DMS 273 treated with DMSO at 0.1 percent for 48 hours (cell line): Measurements from ENCODE around the gene NEGR1.

Source experiments
- DNase-seq: peaks from one replicate; lab custom pipeline; 2025; lab: John Stamatoyannopoulos, UW

NEGR1 gene

DNA sequence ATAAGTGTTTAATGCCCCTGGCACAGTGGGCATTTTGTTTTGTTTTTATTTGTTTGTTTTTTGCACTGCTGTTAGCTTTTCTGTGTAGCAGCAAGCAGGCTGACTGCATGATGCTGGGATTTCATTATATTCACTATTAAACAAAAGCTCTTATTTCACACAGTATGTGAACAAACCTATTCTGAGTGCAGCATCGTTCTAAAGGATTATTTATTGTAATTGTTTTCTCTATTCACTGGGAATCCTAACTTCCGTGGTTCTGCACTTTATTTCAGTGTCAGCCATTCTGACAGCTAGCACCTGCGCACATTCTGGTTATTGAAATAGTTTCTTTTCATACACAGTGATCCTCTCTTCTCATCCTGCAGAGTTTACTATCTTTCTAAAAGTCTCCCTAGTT is 595.0 kb downstream of the NEGR1 start:
- DNase-seq, result no peak

DNA sequence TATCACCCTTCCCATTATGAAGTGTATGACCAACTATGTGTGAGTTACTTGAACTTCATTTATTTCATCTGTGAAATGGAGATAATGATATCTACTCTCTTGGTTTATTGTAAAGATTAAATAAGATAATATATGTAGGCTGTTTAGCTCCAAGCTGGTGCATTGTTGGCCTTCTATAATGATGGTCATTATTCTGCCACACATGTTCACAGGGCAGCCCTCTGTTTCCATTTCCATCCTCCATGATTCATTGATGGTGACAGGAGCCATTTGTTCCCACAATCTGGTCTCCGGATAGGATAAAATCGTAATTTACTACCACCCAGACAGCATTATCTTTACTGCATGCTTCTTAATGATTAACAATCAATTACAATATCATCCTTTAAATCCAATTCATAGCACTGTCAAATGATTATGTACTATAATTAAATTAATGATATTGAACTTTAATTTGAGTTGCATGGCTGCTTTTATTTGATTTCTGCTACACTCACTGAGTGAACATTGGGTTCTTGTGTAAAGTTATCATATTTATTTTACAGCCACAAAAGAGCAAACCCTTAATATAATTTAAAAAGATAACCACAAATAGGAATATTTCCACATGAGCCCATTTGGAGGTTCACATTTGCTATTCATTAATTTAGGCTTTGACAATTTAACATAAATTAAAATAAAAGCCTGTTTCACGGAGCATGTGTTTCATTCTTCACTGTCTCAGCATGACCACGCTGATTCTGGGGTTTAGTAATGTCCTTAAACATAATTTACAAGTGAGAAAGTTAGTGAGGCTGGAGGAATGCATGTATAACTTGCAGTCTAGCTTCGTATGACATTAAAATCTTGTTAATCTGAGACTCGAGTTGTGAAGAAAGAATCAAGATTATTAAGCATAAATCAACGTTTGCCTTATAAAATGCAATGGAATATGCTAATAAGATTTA is 605.1 kb downstream of the NEGR1 start:
- no peak for DNase-seq

DNA sequence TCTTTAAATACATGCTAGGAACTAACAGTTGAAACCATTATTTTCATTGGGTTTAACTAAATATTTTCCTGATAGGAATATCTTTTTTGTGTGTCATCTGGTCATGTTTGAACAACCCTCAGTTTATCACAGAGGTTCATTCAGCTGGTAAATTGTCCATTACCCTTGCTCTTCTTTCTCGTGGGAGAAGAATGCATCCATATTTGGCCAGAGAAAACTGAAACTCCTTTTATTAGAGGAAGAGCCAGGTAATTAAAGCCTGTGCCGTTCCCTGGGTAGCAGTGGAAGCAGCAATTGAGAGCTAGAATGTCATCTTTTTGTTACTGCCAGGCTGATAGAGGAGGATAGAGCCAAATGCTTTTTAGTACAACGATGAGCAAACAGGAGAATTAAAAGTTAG is 614.3 kb downstream of the NEGR1 start:
- no peak for DNase-seq

DNA sequence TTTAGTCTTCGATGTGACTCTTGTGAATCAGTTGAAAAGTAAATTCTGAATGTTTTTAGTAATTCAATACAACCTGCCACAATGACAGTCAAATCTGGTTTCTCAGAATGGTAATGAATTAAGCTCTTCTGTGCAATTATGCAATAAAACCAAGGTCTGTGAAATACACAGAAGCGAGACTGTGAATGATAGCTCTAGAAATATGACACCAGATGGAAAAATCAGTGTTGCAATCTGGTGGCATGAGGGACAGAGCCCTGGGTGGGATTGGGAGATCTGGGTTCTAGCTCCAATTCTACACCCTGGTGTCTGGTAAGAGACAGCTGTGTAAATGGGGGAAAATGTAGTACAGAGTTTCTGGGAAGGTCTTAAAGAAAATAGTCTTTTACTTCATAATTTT is 615.1 kb downstream of the NEGR1 start:
- peak; percentile 26 for DNase-seq

DNA sequence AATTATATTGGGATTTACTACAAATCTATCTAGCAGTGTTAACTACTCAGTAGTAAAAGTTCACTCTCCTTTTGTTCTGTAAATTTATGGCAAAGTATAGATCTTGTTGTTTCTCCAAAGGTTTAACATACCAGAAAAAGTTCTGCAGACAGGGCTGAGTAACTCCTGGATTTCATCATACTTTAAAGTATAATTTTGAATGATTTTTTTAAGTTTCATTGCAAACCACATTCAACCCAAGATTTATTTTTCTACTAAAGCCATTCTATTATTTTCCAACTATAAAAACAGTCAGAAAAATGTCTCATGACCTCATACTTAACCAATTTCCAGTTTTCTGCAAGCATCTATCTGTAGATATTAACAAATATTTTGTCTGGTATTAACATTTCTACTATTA is 615.7 kb downstream of the NEGR1 start:
- no peak for DNase-seq

DNA sequence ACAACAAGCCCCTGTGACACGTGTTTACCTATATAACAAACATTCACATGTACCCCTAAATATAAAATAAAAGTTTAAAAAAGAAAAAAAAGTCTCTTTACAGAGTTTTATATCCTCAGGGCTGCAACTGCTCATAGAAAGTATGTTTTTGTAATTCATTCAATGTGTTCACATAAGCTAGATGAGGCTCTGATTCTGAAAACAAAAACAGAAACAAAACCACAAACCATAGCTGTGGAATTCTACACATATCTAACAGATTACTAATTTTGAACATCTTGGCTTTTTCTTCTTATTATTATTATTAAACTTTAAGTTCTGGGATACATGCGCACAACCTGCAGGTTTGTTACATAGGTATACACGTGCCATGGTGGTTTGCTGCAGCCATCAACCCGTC is 621.9 kb downstream of the NEGR1 start:
- DNase-seq, result no peak

DNA sequence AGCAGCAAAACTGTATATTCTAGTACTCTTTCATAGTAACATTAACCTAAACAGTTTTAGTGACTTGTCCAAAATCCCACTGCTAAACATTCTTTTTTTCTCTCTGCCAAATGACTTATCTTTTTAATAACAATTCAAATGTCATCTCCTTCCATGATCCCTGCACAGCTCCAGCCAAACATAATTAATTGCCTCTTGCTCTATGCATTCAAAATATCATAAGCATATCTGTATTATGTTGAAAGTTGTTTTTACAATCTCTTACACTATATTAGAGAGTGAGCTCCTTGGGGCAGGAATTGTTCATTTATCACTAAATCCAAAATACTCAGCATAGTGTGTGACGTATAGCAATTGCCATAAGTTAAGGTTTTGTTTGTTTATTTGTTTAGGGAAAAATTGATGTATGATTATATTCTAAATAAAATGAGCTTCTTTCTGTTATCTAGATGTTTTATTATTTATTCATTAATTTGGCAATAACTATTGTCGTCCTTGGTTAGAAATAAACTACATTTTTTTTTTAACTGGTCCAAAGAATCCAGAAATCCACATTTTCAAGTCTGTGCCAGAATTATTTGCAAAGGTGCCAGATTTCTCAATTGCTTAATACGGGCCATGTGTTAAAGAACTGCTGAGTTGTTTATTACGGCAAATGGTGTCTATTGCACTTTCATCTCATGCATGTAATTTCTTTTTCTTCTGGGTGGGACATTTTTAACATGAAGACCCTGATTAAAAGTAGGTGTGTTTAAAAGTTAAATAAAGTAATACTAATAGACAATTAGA is 624.3 kb downstream of the NEGR1 start:
- peak; percentile 22 for DNase-seq

DNA sequence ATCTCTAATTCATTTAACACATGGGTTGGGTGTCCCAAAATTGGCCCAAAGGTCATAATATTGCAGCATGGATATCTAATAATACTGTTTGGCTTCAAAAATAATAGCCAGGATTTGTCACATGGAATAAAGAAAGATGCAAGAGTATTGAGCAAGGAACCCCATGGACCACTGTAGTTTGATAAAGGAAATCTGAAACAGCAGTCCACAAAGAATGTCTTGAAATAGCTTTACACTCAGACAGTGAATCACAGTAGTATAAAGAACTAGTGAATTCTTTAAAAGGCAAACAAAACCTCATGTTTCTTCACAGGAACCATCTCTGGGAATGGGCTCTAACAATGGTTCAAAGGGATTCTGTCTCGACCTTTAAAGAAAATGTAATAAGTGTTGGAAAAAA is 625.4 kb downstream of the NEGR1 start:
- no peak for DNase-seq

DNA sequence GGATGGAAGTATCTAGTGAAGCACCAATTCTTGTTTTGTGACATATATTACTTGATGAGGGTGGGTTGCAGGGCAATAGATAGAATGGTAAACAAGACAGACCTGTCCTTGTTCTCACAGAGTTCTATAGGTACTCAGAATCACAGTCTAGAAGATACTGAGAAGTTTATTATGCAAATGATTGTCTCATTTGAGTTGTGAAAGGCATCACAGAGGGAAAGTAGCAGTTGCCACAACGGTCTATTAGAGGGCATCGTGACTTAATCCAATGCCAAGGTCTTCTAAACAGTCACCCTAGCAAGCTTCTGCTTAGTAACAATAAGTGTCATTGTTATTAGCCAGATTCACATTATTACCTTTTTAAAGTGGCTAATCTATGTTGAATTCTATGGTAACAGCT is 626.7 kb downstream of the NEGR1 start:
- DNase-seq, result no peak

DNA sequence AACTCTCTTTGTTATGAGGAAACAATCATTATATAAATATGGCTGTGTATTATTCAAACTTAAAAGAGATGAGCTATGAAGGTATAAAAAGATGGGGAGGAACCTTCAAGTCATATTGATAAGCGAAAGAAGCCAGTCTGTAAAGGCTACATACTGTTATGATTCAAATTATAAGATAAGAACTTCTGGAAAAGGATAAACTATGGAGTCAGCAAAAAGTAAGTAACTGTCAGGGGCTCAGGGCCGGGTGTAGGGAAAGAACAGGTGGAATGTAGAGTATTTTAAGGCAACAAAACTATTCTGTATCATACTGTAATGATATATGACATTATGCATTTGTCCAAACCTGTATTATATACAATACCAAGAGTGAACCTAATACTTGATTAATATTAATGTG is 628.4 kb downstream of the NEGR1 start:
- no peak for DNase-seq

DNA sequence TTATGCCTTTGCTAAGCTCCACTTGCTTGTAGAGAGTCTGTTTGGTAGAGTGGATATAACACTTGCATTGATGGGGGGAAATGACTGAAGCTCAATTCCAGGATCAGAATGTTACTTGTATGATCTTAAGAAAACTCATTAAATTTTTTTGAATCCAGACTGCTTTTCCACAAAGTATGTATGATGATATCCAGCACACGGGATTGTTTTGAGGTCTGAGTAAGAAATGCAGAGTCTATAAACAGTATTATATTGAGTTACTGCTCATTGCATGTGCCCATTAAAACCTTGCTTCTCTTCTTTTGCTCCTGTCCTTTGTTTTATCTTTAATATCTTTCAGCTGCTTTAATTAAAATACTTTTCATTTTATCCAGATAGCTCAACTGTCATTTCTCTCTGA is 631.1 kb downstream of the NEGR1 start:
- no peak for DNase-seq

DNA sequence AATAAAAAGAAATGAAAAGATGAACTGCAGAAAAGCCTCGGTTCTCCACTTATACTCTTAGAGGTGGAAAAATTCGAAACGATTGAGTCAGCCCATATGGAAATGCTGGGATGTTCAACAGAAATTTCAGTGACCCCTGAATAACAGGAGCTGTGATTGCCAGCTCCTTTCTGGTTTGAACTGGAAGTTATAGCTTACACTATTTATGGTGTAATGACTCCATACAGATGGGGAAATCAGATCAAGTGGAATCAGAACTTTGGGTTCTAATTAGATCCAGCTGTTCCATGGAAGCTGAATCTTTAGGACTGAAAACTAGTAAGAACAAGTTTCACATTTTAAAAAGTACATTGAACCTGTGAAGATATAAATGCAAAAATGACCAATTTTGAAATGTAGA is 632.2 kb downstream of the NEGR1 start:
- DNase-seq, result no peak

DNA sequence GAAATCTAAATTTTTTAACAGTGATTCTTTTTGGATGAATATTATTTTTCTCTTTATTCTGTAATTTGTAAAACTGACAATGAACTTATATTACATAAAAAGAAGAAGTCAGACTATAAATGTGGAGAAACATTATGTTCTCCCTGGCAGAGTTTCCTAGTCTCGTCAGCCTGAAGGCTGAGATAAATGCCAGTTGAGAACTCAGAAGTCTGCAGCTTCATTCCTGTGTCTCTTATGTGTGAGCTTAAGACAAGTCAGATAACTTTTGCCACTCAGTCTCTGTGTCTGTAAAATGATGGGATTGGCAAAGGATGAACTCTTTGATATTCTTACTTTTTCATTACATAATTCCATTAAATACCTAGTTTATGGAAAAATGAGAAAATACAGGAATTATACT is 632.7 kb downstream of the NEGR1 start:
- DNase-seq, result no peak

DNA sequence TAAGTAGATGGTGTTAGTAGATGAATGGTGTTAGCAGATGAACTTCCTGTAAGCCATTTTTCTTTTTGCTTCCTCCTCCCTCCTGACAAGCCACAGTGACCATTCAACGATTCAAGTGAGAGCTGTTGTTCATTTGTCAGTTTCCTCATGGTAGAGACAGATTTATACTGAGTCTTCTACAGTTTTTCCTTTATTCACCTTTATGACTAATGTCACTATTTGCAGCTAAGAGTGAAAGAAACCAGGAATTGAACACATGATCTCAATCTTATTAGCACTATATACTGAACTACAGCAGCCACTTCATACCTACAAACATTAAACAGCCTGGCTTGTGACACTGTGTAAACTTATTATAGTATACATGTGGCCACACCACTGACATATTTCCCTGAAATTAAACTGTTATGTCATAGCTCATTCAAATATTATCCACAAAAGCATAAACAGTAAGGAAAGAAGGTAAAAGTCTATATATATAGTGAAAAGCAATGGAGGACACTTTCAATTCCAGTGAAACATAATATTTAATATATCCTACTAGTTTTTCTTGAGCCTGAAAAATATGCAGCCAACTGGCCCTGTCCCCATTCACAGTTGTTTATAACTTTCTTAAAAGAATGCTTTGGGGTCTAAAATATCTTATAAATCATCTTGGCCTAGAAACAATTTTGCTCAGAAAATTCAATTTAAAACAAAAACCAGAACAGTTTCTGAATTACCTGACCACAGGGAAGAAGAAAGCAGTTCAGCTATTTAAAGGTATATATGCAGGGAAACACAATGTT is 634.6 kb downstream of the NEGR1 start:
- DNase-seq, result no peak

DNA sequence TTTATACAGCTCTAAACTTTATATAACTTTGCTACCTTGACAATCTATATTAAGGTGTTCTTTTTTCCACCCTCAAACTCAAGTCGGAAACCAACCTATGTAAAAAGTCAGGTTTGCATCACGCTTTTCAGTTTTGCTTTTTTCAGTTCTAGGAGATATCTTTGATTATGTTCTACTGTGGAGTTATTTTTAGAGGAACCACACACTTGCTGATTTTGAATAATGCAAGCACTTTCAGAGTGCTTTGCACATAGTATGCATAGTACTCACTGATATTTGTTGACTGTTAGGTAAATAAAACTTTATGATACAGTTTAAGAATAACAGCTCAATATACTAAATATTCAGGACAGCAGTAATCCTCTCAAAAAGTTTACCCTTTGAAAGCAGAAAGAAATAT is 637.3 kb downstream of the NEGR1 start:
- DNase-seq, result no peak

DNA sequence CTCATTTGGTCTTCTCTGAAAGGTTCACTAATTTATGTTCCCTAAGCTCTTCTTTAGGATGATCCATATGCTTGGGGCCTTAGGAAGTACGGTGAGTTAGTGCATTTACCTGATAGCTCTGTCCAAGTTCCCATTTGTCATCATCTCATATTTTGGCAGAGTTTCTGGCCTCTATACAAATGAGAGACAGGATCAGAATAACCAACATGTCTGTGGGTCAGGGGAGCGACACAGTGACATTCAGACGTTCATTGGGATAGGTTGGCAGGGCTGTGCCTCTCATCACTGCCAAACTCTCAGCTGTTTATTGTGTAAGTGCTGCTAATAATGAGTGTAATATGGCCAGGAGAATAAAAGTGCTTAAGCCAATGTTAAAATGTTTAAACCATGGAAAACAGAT is 640.4 kb downstream of the NEGR1 start:
- DNase-seq, result no peak

DNA sequence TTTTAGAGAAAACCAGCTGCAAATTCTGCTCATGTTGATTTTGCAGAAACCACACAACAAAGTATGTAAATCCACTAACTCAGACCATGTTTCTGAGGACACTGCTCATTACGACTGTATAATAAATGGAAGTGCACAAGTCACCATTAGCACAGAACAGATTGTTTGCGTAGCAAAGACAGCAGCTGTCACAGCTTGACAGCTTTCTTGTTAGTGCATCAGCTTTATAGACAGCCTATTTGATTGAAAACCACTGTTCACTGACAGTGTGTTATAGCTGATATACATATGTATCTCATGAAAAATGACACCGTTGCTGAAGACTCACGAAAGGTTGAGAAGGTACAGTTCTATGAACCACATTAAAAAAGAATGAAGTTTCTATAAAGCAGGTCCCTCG is 641.3 kb downstream of the NEGR1 start:
- no peak for DNase-seq

DNA sequence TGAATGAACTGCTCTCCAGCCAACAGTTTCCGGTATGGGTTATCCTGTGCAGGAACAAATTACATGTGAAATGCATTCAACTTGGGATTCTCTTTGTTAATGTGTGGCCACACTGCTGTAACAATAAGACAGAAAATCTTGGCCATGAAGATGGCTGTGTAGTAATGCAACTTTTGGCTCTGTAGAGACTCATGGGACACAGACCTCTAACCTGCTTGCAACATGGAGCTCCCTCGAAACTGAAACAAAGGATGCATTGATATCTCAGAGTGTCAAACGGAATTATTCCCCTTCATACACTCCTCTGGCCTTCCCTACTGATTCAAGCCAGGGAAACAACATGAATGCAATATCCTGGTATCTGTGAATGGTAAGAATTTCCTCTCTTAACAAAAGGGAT is 642.2 kb downstream of the NEGR1 start:
- no peak for DNase-seq

DNA sequence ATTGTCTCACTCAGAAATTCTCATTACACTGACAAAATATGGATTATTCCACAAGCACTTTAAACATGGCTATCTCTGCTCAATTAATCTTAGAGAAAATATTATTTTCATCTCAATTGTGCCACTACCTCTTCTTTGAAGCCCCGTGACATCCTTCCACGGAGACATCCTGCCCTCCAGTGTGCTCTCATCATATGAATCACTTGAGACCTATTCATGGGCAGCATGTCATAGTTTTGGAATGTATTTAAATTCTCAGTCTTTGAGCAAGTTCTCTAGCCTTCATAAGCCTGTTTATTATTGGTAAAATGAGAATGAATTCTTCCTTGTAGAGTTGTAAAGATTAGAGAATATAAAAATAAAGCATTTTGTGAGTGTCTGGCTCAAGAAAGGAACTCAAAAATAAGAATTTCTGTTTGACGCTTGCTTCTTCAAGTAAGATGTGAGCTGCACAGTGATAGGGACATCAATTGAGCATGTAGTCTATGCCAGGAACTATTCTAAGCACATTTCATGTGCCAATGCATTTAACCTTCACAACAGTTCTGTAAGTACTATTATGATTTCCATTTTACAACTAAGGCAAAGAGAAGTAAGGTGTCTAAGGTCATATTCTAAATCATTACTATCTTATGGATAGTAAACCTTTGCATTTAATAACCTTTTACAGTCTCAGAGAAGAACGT is 644.1 kb downstream of the NEGR1 start:
- no peak for DNase-seq

DNA sequence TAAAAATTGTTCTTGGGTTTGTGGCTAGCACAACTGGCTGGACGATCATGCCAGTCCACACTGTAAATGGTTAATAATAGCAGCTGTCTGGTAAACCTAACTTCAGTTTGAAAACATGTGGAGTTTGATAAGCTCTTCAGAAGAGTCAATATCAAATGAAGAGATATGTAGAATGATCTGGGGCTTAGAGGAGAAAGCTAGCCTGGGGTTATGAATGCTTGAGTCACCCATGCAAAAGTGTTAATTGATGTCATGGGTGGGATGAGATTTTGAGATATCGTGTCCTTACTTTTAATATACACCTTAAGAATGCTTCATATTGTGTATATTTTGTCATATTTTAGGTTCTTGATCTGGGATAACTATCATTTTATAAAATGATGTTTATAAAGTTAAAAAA is 646.8 kb downstream of the NEGR1 start:
- DNase-seq, result no peak

DNA sequence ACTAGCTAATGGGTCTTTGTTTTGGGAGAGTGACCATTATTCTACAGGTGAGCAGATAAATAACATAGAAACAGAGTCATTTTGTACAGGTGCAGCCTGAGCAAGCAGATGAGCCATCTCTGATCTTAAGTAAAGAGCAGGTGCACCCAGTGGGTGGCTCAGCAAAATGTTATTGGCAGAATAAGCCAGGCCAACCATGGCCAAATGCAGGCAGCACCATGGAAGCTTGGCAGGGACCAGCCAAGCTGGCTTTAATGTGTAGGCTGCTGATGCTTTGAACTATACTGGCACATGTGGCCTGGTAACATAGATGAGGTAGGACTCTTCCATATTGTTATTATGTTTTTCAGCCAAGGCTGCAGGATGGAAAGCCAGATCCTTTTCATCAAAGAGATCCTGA is 648.2 kb downstream of the NEGR1 start:
- DNase-seq, result no peak

DNA sequence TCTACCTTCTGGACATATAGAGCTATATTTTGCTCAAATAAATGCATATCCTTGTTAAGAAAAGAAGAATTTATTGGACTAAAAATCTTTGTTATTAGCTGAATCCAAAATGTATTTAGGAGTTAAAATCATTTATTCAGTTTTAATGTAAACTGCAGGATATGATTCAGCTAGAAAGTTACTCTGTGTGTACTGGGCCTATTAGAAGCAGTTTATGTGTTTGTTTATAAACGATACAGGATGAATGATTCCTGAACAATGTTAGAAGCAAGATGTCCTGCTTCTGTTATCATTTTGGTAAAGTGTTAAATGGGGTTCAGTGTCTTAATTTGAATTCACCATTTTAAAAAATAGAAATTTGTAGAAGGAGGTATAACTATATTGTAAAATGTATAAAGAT is 652.3 kb downstream of the NEGR1 start:
- DNase-seq, result no peak
